Measurements from ENCODE around the gene WNT16.

GRCh38 chr7:121334875-121335648 lies 6.3 kb downstream of the WNT16 start:
- TF ChIP-seq CTCF (IDR thresholded peaks at IDR 0.05) (no peak), POLR2A (IDR thresholded peaks at IDR 0.05) (no peak)

All from adrenal gland (tissue), 5 donors.